ENCODE measurements around the gene DAZ3. TPM values are rescaled to one million over a fixed set of nuclear protein-coding genes. Genes with fewer than 3 reads are reported as not detected.
"Not testable (repeated sequence)": the region's sequence is repeated elsewhere in the genome, so short reads cannot be mapped to it uniquely, and the experiment has no call there.

The DAZ3 gene, protein sequence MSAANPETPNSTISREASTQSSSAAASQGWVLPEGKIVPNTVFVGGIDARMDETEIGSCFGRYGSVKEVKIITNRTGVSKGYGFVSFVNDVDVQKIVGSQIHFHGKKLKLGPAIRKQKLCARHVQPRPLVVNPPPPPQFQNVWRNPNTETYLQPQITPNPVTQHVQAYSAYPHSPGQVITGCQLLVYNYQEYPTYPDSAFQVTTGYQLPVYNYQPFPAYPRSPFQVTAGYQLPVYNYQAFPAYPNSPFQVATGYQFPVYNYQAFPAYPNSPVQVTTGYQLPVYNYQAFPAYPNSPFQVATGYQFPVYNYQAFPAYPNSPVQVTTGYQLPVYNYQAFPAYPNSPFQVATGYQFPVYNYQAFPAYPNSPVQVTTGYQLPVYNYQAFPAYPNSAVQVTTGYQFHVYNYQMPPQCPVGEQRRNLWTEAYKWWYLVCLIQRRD
- not detected for total RNA-seq
- polyA plus RNA-seq (2013, experiment 1 of 2) = not detected
- polyA plus RNA-seq (2013, experiment 2 of 2) = not detected
- long read RNA-seq, experiment 1 = 0 reads
- long read RNA-seq, experiment 2 = 0 reads
- long read RNA-seq, experiment 3 = 0 reads
- long read RNA-seq, experiment 4 = 0 reads

GRCh38 chrY:24813293-24813692, at the start of gene DAZ3:
Gene DAZ3 (minus strand): TSS chrY:24813393. CDS start chrY:24813185, 208 bp downstream.
- WGBS, 2 experiments (ENCODE audit: insufficient coverage in 1 of 2, insufficient read length in 1 of 2) = no CpG with 5 or more reads among the region's 23 CpGs
- not testable (repeated sequence) for H3K36me3 ChIP-seq (ENCODE audit: control insufficient read depth, insufficient read depth, low read length); H3K4me3 Mint-ChIP-seq; H3K4me3 ChIP-seq (ENCODE audit: low read length); H3K9me3 ChIP-seq (ENCODE audit: control insufficient read depth, low read length); H3K4me1 ChIP-seq (ENCODE audit: control insufficient read depth, insufficient read depth, low read length); H3K36me3 Mint-ChIP-seq (ENCODE audit: low read depth); H3K4me1 Mint-ChIP-seq; H3K27me3 ChIP-seq (ENCODE audit: control insufficient read depth, insufficient read depth, low read length, poor library complexity, severe bottlenecking); H3K9ac ChIP-seq (ENCODE audit: extremely low read depth, low read length, poor library complexity, severe bottlenecking); H3K9me3 Mint-ChIP-seq; H3K27me3 Mint-ChIP-seq (ENCODE audit: insufficient read depth); H3K27ac Mint-ChIP-seq; DNase-seq; H3K27ac ChIP-seq (ENCODE audit: low read depth, low read length)

DNA sequence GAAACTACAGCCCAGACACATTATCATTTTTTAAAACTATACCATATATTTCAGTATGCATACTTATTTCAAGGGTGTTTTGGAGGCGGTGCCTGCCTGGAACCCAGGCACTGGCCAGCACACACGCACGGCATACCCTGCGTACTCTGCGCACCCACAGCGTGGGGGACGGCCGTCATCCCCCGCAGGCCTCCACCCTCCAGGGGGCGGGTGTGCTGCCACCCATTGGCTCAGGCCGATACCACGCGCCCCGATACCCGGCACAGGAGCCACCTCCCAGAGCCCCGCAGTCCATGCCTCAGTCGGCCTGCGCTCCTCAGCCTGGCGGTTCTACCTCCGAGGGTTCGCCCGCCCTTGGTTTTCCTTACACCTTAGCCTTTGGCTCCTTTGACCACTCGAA, 20.4 kb upstream of the DAZ3 start, which contains the start of gene DAZ4:
DAZ4 (plus strand) TSS at position 301 of the 400 bp plus-strand sequence. CDS start 208 bp downstream, outside the sequence.
- H3K9ac ChIP-seq (ENCODE audit: extremely low read depth, low read length, poor library complexity, severe bottlenecking); H3K4me3 Mint-ChIP-seq; H3K4me3 ChIP-seq (ENCODE audit: low read length); H3K9me3 ChIP-seq (ENCODE audit: control insufficient read depth, low read length); H3K4me1 ChIP-seq (ENCODE audit: control insufficient read depth, insufficient read depth, low read length); H3K27ac ChIP-seq (ENCODE audit: low read depth, low read length); DNase-seq; H3K9me3 Mint-ChIP-seq; H3K27ac Mint-ChIP-seq; H3K36me3 Mint-ChIP-seq (ENCODE audit: low read depth); H3K27me3 Mint-ChIP-seq (ENCODE audit: insufficient read depth); H3K4me1 Mint-ChIP-seq; H3K27me3 ChIP-seq (ENCODE audit: control insufficient read depth, insufficient read depth, low read length, poor library complexity, severe bottlenecking); H3K36me3 ChIP-seq (ENCODE audit: control insufficient read depth, insufficient read depth, low read length): not testable (repeated sequence)
- no CpG with 5 or more reads among the region's 23 CpGs for WGBS, 2 experiments (ENCODE audit: insufficient coverage in 1 of 2, insufficient read length in 1 of 2)

- H3K4me1 Mint-ChIP-seq; H3K27me3 Mint-ChIP-seq (ENCODE audit: insufficient read depth); DNase-seq; H3K4me3 ChIP-seq (ENCODE audit: low read length); H3K27me3 ChIP-seq (ENCODE audit: control insufficient read depth, insufficient read depth, low read length, poor library complexity, severe bottlenecking); H3K36me3 ChIP-seq (ENCODE audit: control insufficient read depth, insufficient read depth, low read length); H3K9ac ChIP-seq (ENCODE audit: extremely low read depth, low read length, poor library complexity, severe bottlenecking); H3K9me3 ChIP-seq (ENCODE audit: control insufficient read depth, low read length); H3K27ac ChIP-seq (ENCODE audit: low read depth, low read length); H3K4me1 ChIP-seq (ENCODE audit: control insufficient read depth, insufficient read depth, low read length); H3K27ac Mint-ChIP-seq; H3K9me3 Mint-ChIP-seq; H3K36me3 Mint-ChIP-seq (ENCODE audit: low read depth); H3K4me3 Mint-ChIP-seq: not testable (repeated sequence)
- no CpG with 5 or more reads among the region's 4 CpGs for WGBS, 2 experiments (ENCODE audit: insufficient coverage in 1 of 2, insufficient read length in 1 of 2)
Observed at GRCh38 chrY:24825069-24825468, 11.9 kb upstream of the DAZ3 start.

DNA sequence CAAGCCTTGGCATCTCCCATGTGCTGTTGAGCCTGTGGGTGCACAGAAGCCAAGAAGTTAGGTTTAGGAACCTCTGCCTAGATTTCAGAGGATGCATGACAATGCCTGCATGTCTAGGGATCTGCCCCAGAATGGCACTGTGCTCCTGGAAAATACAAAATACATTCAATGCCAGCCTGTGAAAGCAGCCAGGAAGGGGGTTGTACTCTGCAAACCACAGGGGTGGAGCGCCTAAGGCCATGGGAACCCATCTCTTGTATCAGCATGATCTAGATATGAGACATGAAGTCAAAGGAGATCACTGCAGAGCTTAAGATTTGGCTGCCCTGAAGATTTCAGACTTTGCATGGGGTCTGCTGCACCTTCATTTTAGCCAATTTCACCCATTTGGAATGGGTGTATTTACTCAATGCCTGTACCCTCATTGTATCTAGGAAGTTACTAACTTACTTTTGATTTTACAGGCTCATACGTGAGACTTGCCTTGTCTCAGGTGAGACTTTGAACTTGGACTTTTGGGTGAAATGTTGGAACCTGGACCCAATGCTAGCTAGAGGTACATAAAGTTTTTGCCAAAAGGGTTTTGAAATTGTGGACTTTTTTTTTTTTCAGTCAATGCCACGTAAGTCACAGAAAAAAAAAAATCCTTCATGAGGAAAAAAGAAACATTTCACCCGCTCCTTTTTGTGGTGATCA, 11.1 kb upstream of the DAZ3 start:
- H3K27ac Mint-ChIP-seq; H3K9me3 Mint-ChIP-seq; H3K36me3 ChIP-seq (ENCODE audit: control insufficient read depth, insufficient read depth, low read length); H3K27ac ChIP-seq (ENCODE audit: low read depth, low read length); H3K4me1 Mint-ChIP-seq; H3K27me3 ChIP-seq (ENCODE audit: control insufficient read depth, insufficient read depth, low read length, poor library complexity, severe bottlenecking); H3K9me3 ChIP-seq (ENCODE audit: control insufficient read depth, low read length); H3K4me3 ChIP-seq (ENCODE audit: low read length); DNase-seq; H3K9ac ChIP-seq (ENCODE audit: extremely low read depth, low read length, poor library complexity, severe bottlenecking); H3K4me1 ChIP-seq (ENCODE audit: control insufficient read depth, insufficient read depth, low read length); H3K36me3 Mint-ChIP-seq (ENCODE audit: low read depth); H3K27me3 Mint-ChIP-seq (ENCODE audit: insufficient read depth); H3K4me3 Mint-ChIP-seq: not testable (repeated sequence)
- WGBS, 2 experiments (ENCODE audit: insufficient coverage in 1 of 2, insufficient read length in 1 of 2) = no CpG with 5 or more reads among the region's 4 CpGs

GRCh38 chrY:24821836-24822235, 8.6 kb upstream of the DAZ3 start:
- not testable (repeated sequence) for H3K9me3 Mint-ChIP-seq; H3K36me3 Mint-ChIP-seq (ENCODE audit: low read depth); H3K4me1 Mint-ChIP-seq; H3K27ac Mint-ChIP-seq; H3K9ac ChIP-seq (ENCODE audit: extremely low read depth, low read length, poor library complexity, severe bottlenecking); H3K27me3 Mint-ChIP-seq (ENCODE audit: insufficient read depth); DNase-seq; H3K27me3 ChIP-seq (ENCODE audit: control insufficient read depth, insufficient read depth, low read length, poor library complexity, severe bottlenecking); H3K4me3 ChIP-seq (ENCODE audit: low read length); H3K36me3 ChIP-seq (ENCODE audit: control insufficient read depth, insufficient read depth, low read length); H3K27ac ChIP-seq (ENCODE audit: low read depth, low read length); H3K4me3 Mint-ChIP-seq; H3K9me3 ChIP-seq (ENCODE audit: control insufficient read depth, low read length); H3K4me1 ChIP-seq (ENCODE audit: control insufficient read depth, insufficient read depth, low read length)
- WGBS, 2 experiments (ENCODE audit: insufficient coverage in 1 of 2, insufficient read length in 1 of 2) = no CpG with 5 or more reads among the region's 3 CpGs

All from endodermal cell (in vitro differentiated cells).